ENCODE data around the gene BMPR1B.
"Not testable (repeated sequence)": the region's sequence is repeated elsewhere in the genome, so short reads cannot be mapped to it uniquely, and the experiment has no call there.

BMPR1B gene

DNA sequence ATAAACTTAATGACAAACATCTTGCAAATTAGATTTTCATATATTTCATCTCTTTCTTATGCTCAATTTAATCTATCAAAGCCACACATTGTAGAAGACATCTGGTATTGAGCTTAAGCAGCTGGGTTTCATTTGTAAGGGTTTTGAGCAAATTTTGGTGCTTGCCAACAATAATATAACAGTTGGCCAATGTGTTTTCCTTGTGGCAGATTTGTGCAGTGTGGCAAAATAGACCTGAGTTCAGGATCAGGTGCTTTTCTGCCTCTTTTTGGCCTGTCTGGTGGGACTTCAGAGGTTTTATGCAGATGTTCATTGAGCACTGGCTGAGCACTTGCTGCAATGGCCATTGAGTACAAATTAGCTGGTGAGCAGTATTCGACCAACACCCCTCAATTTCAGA is 301.9 kb downstream of the BMPR1B start:
- no peaks in the 10 kb centered on the region for H3K9me3 ChIP-seq (ENCODE audit: severe bottlenecking)
- TF ChIP-seq CTCF (IDR thresholded peaks at IDR 0.05; ENCODE audit: poor library complexity, severe bottlenecking): no peak
- H3K4me1 ChIP-seq (ENCODE audit: insufficient read depth, poor library complexity, severe bottlenecking): no peaks in the 10 kb centered on the region
- no peaks in the 10 kb centered on the region for H3K27me3 ChIP-seq (ENCODE audit: insufficient read depth, poor library complexity, severe bottlenecking)
- H3K36me3 ChIP-seq (ENCODE audit: low read depth): no peaks in the 10 kb centered on the region
- ATAC-seq (ENCODE audit: low read depth) (no peak), DNase-seq (ENCODE audit: low spot score) (no peak)
- no peak overlapping the region for H3K27ac ChIP-seq (ENCODE audit: poor library complexity, severe bottlenecking)
- no peak overlapping the region for H3K4me3 ChIP-seq (ENCODE audit: severe bottlenecking)

DNA sequence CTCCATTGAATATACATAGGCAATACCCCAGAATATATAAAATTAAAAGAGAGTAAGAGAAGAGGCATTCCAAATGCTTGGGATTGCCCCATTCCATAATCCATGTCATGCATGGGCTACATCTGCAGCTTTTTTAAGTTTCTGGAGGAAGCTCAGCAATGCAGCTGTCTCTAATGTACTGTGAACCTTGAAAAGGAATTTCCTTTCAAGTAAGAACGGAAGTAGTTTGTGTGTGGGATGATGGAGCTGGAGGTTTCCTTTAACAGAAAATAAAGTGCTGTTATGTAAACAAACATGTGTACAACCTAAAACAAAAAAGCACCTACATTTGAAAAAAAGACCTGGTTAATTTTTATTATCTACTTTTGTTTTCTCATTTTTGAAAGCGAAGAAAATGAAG is 303.5 kb downstream of the BMPR1B start:
- H3K4me1 ChIP-seq (ENCODE audit: insufficient read depth, poor library complexity, severe bottlenecking): peaks cover 8% of the 10 kb centered on the region
- no peaks in the 10 kb centered on the region for H3K27me3 ChIP-seq (ENCODE audit: insufficient read depth, poor library complexity, severe bottlenecking)
- no peaks in the 10 kb centered on the region for H3K9me3 ChIP-seq (ENCODE audit: severe bottlenecking)
- no peak for TF ChIP-seq CTCF (IDR thresholded peaks at IDR 0.05; ENCODE audit: poor library complexity, severe bottlenecking)
- ATAC-seq (ENCODE audit: low read depth): no peak
- no peak for DNase-seq (ENCODE audit: low spot score)
- H3K36me3 ChIP-seq (ENCODE audit: low read depth): no peaks in the 10 kb centered on the region
- no peak overlapping the region for H3K4me3 ChIP-seq (ENCODE audit: severe bottlenecking)
- no peak overlapping the region for H3K27ac ChIP-seq (ENCODE audit: poor library complexity, severe bottlenecking)

GRCh38 chr4:95061801-95062200 is 304.0 kb downstream of the BMPR1B start:
- not testable (repeated sequence) for H3K9me3 ChIP-seq (ENCODE audit: severe bottlenecking); H3K36me3 ChIP-seq (ENCODE audit: low read depth); H3K4me1 ChIP-seq (ENCODE audit: insufficient read depth, poor library complexity, severe bottlenecking); H3K4me3 ChIP-seq (ENCODE audit: severe bottlenecking); H3K27ac ChIP-seq (ENCODE audit: poor library complexity, severe bottlenecking); DNase-seq (ENCODE audit: low spot score); ATAC-seq (ENCODE audit: low read depth); H3K27me3 ChIP-seq (ENCODE audit: insufficient read depth, poor library complexity, severe bottlenecking)

- no peak for DNase-seq (ENCODE audit: low spot score)
- no peak for TF ChIP-seq CTCF (IDR thresholded peaks at IDR 0.05; ENCODE audit: poor library complexity, severe bottlenecking)
These were observed 308.3 kb downstream of the BMPR1B start for GRCh38 chr4:95066050-95066449.

DNA sequence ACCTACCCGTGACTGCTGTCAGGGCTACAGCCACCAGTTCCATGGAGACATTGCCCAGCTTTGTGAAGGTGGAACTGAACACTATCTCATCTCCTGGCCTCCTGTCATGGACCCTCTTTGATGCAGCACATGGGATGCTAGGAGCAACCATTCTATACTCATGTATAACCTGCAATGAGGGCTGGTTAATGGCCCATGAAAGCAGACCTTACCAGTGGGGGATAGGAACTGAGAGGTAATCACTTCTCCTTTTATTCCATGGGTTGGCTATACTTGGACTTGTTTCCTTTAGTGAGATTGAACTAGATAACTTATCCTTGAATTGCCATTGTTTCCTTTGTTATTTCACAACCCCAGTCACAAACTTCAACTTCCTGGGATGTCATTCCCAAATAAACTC is 310.6 kb downstream of the BMPR1B start:
- Histone ChIP-seq H3K27me3 (ENCODE audit: insufficient read depth, poor library complexity, severe bottlenecking) (no peaks in the 10 kb centered on the region), H3K36me3 (ENCODE audit: low read depth) (no peaks in the 10 kb centered on the region), H3K9me3 (ENCODE audit: severe bottlenecking) (no peaks in the 10 kb centered on the region), H3K4me3 (ENCODE audit: severe bottlenecking) (no peak overlapping the region), H3K27ac (ENCODE audit: poor library complexity, severe bottlenecking) (no peak overlapping the region), H3K4me1 (ENCODE audit: insufficient read depth, poor library complexity, severe bottlenecking) (peaks cover 9% of the 10 kb centered on the region)
- no peak for TF ChIP-seq CTCF (IDR thresholded peaks at IDR 0.05; ENCODE audit: poor library complexity, severe bottlenecking)
- no peak for DNase-seq (ENCODE audit: low spot score)
- no peak for ATAC-seq (ENCODE audit: low read depth)

More at GRCh38 chr4:95066050-95066449, 308.3 kb downstream of the BMPR1B start:
- Histone ChIP-seq H3K36me3 (ENCODE audit: low read depth) (no peaks in the 10 kb centered on the region), H3K4me1 (ENCODE audit: insufficient read depth, poor library complexity, severe bottlenecking) (peaks cover 9% of the 10 kb centered on the region), H3K27ac (ENCODE audit: poor library complexity, severe bottlenecking) (no peak overlapping the region), H3K9me3 (ENCODE audit: severe bottlenecking) (no peaks in the 10 kb centered on the region), H3K27me3 (ENCODE audit: insufficient read depth, poor library complexity, severe bottlenecking) (no peaks in the 10 kb centered on the region), H3K4me3 (ENCODE audit: severe bottlenecking) (no peak overlapping the region)
- ATAC-seq (ENCODE audit: low read depth): peak; percentile 81
